GM23338 (cell line): Measurements from ENCODE around the gene SYT9. TPM values are rescaled to one million over a fixed set of nuclear protein-coding genes. Genes with fewer than 3 reads are reported as not detected.

Experiments used
- ATAC-seq: fragments of 200-7000 bp; cut with Tn5 transposase; 3 replicates; pipeline ENCODE4 v1.9.1; 2020
- DNase-seq: peaks from one replicate; pipeline ENCODE4 v3.0.0-alpha.2; 2015; ENCODE audit warnings: low spot score
- H2AFZ ChIP-seq: fragments of 200-600 bp; sonication (generic); 2 replicates; pipeline ENCODE4 v1.8.0; 2016; ENCODE audit warnings: antibody characterized with exemption, mild to moderate bottlenecking, moderate library complexity
- H3F3A ChIP-seq: fragments of 200-600 bp; sonication (generic); replicated peaks from 2 replicates; pipeline ENCODE4 v1.8.0; 2017; ENCODE audit warnings: antibody characterized with exemption, mixed run types, low read depth
- H3K27ac ChIP-seq: fragments of 200-600 bp; sonication (generic); 2 replicates; pipeline ENCODE4 v1.6.1; 2016; ENCODE audit warnings: low read depth
- H3K27me3 ChIP-seq: fragments of 200-600 bp; sonication (generic); 2 replicates; pipeline ENCODE4 v1.8.0; 2016; ENCODE audit warnings: mild to moderate bottlenecking, mixed run types, moderate library complexity; ENCODE audit not compliant: insufficient read depth
- H3K36me3 ChIP-seq: fragments of 200-600 bp; sonication (generic); 2 replicates; pipeline ENCODE4 v1.8.0; 2016; ENCODE audit warnings: mild to moderate bottlenecking; ENCODE audit not compliant: insufficient read depth
- H3K4me1 ChIP-seq: fragments of 200-600 bp; sonication (generic); 2 replicates; pipeline ENCODE4 v1.8.0; 2016; ENCODE audit warnings: mild to moderate bottlenecking, moderate library complexity; ENCODE audit not compliant: insufficient read depth
- H3K4me2 ChIP-seq: fragments of 200-600 bp; sonication (generic); 2 replicates; pipeline ENCODE4 v1.7.1; 2017; ENCODE audit warnings: mixed run types
- H3K4me3 ChIP-seq: fragments of 200-600 bp; sonication (generic); 2 replicates; pipeline ENCODE4 v1.6.1; 2016; ENCODE audit warnings: mixed run types
- H3K79me2 ChIP-seq: fragments of 200-600 bp; sonication (generic); replicated peaks from 2 replicates; pipeline ENCODE4 v1.8.0; 2017; ENCODE audit warnings: mild to moderate bottlenecking; ENCODE audit not compliant: insufficient read depth
- H3K9me2 ChIP-seq: fragments of 200-600 bp; sonication (generic); 2 replicates; pipeline ENCODE4 v1.8.0; 2017; ENCODE audit not compliant: insufficient read depth
- H4K20me1 ChIP-seq: fragments of 200-600 bp; sonication (generic); replicated peaks from 2 replicates; pipeline ENCODE4 v1.8.0; 2017; ENCODE audit warnings: mild to moderate bottlenecking; ENCODE audit not compliant: insufficient read depth
- H3K27ac Mint-ChIP-seq: 2 replicates; pipeline ENCODE4 v1.8.0; 2020; ENCODE audit warnings: inconsistent platforms, mild to moderate bottlenecking, moderate library complexity, mixed read lengths
- H3K27me3 Mint-ChIP-seq: 3 replicates; pipeline ENCODE4 v1.8.0; 2022; ENCODE audit warnings: low read depth, mild to moderate bottlenecking, moderate library complexity, mixed read lengths, inconsistent platforms; ENCODE audit not compliant: insufficient read depth, poor library complexity
- H3K36me3 Mint-ChIP-seq: 3 replicates; pipeline ENCODE4 v1.8.0; 2021; ENCODE audit warnings: low read depth, mild to moderate bottlenecking, inconsistent platforms, moderate library complexity, mixed read lengths
- H3K4me1 Mint-ChIP-seq: 3 replicates; pipeline ENCODE4 v1.8.0; 2020; ENCODE audit warnings: mild to moderate bottlenecking, inconsistent platforms, mixed read lengths
- H3K4me3 Mint-ChIP-seq: 3 replicates; pipeline ENCODE4 v1.8.0; 2021; ENCODE audit warnings: moderate library complexity, mild to moderate bottlenecking, inconsistent platforms, mixed read lengths
- H3K9me3 Mint-ChIP-seq: 3 replicates; pipeline ENCODE4 v1.8.0; 2020; ENCODE audit warnings: moderate library complexity, mild to moderate bottlenecking, inconsistent platforms, mixed read lengths
- CREB1 ChIP-seq: fragments of 250-450 bp; sonication (Bioruptor Pico); IDR thresholded peaks from 2 replicates; pipeline ENCODE4 v1.5.0; 2020; ENCODE audit warnings: low read depth, mild to moderate bottlenecking, moderate library complexity
- CTCF ChIP-seq, 2 experiments: fragments of 200-600 bp in 1 of 2; sonication (generic) in 1 of 2; conservative IDR thresholded peaks; 2 replicates each; pipeline versions ENCODE4 v1.5.1 to v1.6.1; 2016 to 2017; ENCODE audit warnings: antibody characterized with exemption in 2 of 2, low read depth in 2 of 2, mild to moderate bottlenecking in 2 of 2, moderate library complexity in 1 of 2
- EZH2 ChIP-seq: fragments of 200-600 bp; sonication (generic); IDR thresholded peaks from one replicate; pipeline ENCODE4 v1.8.0; 2017; ENCODE audit warnings: antibody characterized with exemption, mild to moderate bottlenecking, low read depth; ENCODE audit not compliant: unreplicated experiment
- EZH2phosphoT487 ChIP-seq: fragments of 200-600 bp; sonication (generic); IDR thresholded peaks from one replicate; pipeline ENCODE4 v1.8.1; 2018; ENCODE audit warnings: antibody characterized with exemption; ENCODE audit not compliant: unreplicated experiment
- JUNB ChIP-seq: IDR thresholded peaks from one replicate; pipeline ENCODE4 v1.6.1; 2016; ENCODE audit warnings: antibody characterized with exemption; ENCODE audit not compliant: unreplicated experiment
- NANOG ChIP-seq: IDR thresholded peaks from 2 replicates; pipeline ENCODE4 v1.6.1; 2016; ENCODE audit warnings: antibody characterized with exemption, borderline replicate concordance
- POLR2AphosphoS5 ChIP-seq: IDR thresholded peaks from 2 replicates; pipeline ENCODE4 v1.6.1; 2016; ENCODE audit warnings: antibody characterized with exemption, low read depth
- STAT1 ChIP-seq: IDR thresholded peaks from one replicate; pipeline ENCODE4 v1.6.1; 2016; ENCODE audit warnings: antibody characterized with exemption; ENCODE audit not compliant: unreplicated experiment
- ZNF114 ChIP-seq: fragments of 250-450 bp; sonication (Bioruptor Pico); IDR thresholded peaks from 2 replicates; pipeline ENCODE4 v1.5.0; 2020; ENCODE audit warnings: mild to moderate bottlenecking, moderate library complexity
- ZNF331 ChIP-seq: fragments of 250-450 bp; sonication (Bioruptor Pico); IDR thresholded peaks from 2 replicates; pipeline ENCODE4 v1.5.0; 2020; ENCODE audit warnings: low read depth, mild to moderate bottlenecking, moderate library complexity
- ZNF462 ChIP-seq: fragments of 250-450 bp; sonication (Bioruptor Pico); IDR thresholded peaks from 2 replicates; pipeline ENCODE4 v1.5.0; 2020; ENCODE audit warnings: mild to moderate bottlenecking, moderate library complexity
- polyA plus RNA-seq: library from polyadenylated mRNA; unstranded; fragments of >200 nt; fragmentation: Nextera tagmentation; extraction: Ambion mirVana; gene quantifications from 2 replicates; pipeline ENCODE4 v1.2.1, GENCODE V29; 2016
- total RNA-seq: library from RNA; depleted of rRNA; stranded (reverse); fragments of >200 nt; shearing (Covaris generic); gene quantifications from 2 replicates; pipeline ENCODE4 v1.2.3, GENCODE V29; 2014
- TF ChIP-seq, protein P1 (sequence below): IDR thresholded peaks from one replicate; pipeline ENCODE4 v1.6.1; 2018; ENCODE audit warnings: antibody characterized with exemption; ENCODE audit not compliant: unreplicated experiment
- TF ChIP-seq, protein P2 (sequence below): IDR thresholded peaks from 2 replicates; pipeline ENCODE4 v1.6.1; 2016; ENCODE audit warnings: antibody characterized with exemption

Gene SYT9
- total and polyA plus RNA-seq, 2 experiments from 2014 or later = 0.91 to 2.4 TPM

- Mint-ChIP-seq H3K27me3 (peaks cover 2% of the 10 kb centered on the region), H3K9me3 (no peaks in the 10 kb centered on the region), H3K4me1 (peaks cover 34% of the 10 kb centered on the region), H3K4me3 (no peak overlapping the region), H3K27ac (no peak overlapping the region), H3K36me3 (no peaks in the 10 kb centered on the region)
- Histone ChIP-seq H2AFZ (no peak overlapping the region), H3K27me3 (no peaks in the 10 kb centered on the region), H4K20me1 (no peaks in the 10 kb centered on the region), H3K27ac (no peak overlapping the region), H3K79me2 (no peaks in the 10 kb centered on the region), H3K4me3 (no peak overlapping the region), H3K36me3 (no peaks in the 10 kb centered on the region), H3K4me2 (no peak overlapping the region), H3K9me2 (no peaks in the 10 kb centered on the region), H3F3A (no peaks in the 10 kb centered on the region), H3K4me1 (peaks cover 17% of the 10 kb centered on the region)
- no peak for DNase-seq
- TF ChIP-seq EZH2 (no peak), ZNF114 (CRISPR knock-in tag) (no peak), POLR2AphosphoS5 (no peak), EZH2phosphoT487 (no peak), NANOG (no peak), JUNB (no peak), CTCF (conservative IDR thresholded peaks at IDR 0.05; ENCODE audit: low read depth in 2 of 2) (no peak), CREB1 (no peak), STAT1 (no peak), ZNF331 (CRISPR knock-in tag) (no peak), ZNF462 (CRISPR knock-in tag) (no peak)
- TF ChIP-seq, protein P1, sequence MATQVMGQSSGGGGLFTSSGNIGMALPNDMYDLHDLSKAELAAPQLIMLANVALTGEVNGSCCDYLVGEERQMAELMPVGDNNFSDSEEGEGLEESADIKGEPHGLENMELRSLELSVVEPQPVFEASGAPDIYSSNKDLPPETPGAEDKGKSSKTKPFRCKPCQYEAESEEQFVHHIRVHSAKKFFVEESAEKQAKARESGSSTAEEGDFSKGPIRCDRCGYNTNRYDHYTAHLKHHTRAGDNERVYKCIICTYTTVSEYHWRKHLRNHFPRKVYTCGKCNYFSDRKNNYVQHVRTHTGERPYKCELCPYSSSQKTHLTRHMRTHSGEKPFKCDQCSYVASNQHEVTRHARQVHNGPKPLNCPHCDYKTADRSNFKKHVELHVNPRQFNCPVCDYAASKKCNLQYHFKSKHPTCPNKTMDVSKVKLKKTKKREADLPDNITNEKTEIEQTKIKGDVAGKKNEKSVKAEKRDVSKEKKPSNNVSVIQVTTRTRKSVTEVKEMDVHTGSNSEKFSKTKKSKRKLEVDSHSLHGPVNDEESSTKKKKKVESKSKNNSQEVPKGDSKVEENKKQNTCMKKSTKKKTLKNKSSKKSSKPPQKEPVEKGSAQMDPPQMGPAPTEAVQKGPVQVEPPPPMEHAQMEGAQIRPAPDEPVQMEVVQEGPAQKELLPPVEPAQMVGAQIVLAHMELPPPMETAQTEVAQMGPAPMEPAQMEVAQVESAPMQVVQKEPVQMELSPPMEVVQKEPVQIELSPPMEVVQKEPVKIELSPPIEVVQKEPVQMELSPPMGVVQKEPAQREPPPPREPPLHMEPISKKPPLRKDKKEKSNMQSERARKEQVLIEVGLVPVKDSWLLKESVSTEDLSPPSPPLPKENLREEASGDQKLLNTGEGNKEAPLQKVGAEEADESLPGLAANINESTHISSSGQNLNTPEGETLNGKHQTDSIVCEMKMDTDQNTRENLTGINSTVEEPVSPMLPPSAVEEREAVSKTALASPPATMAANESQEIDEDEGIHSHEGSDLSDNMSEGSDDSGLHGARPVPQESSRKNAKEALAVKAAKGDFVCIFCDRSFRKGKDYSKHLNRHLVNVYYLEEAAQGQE = no peak
- TF ChIP-seq, protein P2, sequence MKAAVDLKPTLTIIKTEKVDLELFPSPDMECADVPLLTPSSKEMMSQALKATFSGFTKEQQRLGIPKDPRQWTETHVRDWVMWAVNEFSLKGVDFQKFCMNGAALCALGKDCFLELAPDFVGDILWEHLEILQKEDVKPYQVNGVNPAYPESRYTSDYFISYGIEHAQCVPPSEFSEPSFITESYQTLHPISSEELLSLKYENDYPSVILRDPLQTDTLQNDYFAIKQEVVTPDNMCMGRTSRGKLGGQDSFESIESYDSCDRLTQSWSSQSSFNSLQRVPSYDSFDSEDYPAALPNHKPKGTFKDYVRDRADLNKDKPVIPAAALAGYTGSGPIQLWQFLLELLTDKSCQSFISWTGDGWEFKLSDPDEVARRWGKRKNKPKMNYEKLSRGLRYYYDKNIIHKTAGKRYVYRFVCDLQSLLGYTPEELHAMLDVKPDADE = no peak
- no peak for ATAC-seq
Measured at GRCh38 chr11:7495882-7496551, 244.3 kb downstream of the SYT9 start.
